ENCODE results near the gene SLC39A12.

- TF ChIP-seq REST (IDR thresholded peaks at IDR 0.05; ENCODE audit: insufficient read depth in 1 of 2, low read depth in 2 of 2, low read length in 2 of 2) (no peak), POLR2AphosphoS5 (IDR thresholded peaks at IDR 0.05; ENCODE audit: low read depth, low read length) (no peak), TAF1 (IDR thresholded peaks at IDR 0.05; ENCODE audit: borderline replicate concordance, insufficient read depth, low read length) (no peak), SIN3A (IDR thresholded peaks at IDR 0.05; ENCODE audit: borderline replicate concordance, insufficient read depth, low read length) (no peak), FOXP2 (optimal IDR thresholded peaks at IDR 0.05; ENCODE audit: borderline replicate concordance, extremely low read depth, extremely low read length, insufficient read depth) (no peak)
Observed at GRCh38 chr10:17950726-17951125, 992 bp upstream of the SLC39A12 start.
